ENCODE data around the gene OR5AN1.

DNA sequence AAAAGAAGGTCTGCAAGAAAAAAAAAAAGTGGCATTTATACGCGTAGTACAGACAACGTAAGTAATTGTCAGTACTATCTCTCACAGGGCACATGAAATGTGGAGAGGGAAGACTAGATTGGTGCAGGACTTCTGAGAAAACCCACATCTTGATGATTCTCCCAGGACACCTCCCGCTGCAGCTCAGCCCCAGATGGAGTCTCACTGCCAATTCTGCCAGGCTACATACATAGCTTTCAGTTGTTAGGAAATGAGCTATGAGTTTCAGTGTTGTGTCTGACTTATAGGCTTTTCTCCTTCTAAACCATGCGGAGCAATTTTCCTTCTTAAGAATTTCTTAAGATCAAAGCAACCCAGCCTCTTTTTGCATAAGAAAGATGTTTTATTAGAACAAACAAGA lies 57.9 kb downstream of the OR5AN1 start:
- TF ChIP-seq POLR2AphosphoS5 (IDR thresholded peaks at IDR 0.05) (no peak), POLR2A (IDR thresholded peaks at IDR 0.05) (no peak), CTCF (IDR thresholded peaks at IDR 0.05) (no peak)
